Measurements from ENCODE around the gene NSUN7. TPM values are rescaled to one million over a fixed set of nuclear protein-coding genes. Genes with fewer than 3 reads are reported as not detected.
"Not testable (repeated sequence)": the region's sequence is repeated elsewhere in the genome, so short reads cannot be mapped to it uniquely, and the experiment has no call there.

Gene NSUN7
- total RNA-seq (2021; fragmentation: NEBNext Ultra II Directional; extraction: Animal tissue kit (Norgen Biotek cat#: 25700)): not detected
- long read RNA-seq: 0 reads

- Mint-ChIP-seq H3K9me3 (no peaks in the 10 kb centered on the region), H3K27me3 (ENCODE audit: insufficient read depth) (peaks cover 31% of the 10 kb centered on the region), H3K4me3 (peak within 1 kb of the TSS; percentile 68), H3K36me3 (ENCODE audit: low read depth) (no peaks in the 10 kb centered on the region), H3K4me1 (ENCODE audit: low read depth) (peaks cover 15% of the 10 kb centered on the region), H3K27ac (no peak within 1 kb of the TSS)
- DNase-seq: no peak
- TF ChIP-seq CTCF (IDR thresholded peaks at IDR 0.05): no peak
These were observed at the start of gene NSUN7 for GRCh38 chr4:40749717-40750460. TSS of gene NSUN7 (plus strand) at chr4:40749955. CDS start at chr4:40750694, 739 bp downstream.

- no peak for TF ChIP-seq CTCF (IDR thresholded peaks at IDR 0.05)
- H3K36me3 Mint-ChIP-seq (ENCODE audit: low read depth): no peaks in the 10 kb centered on the region
- no peaks in the 10 kb centered on the region for H3K9me3 Mint-ChIP-seq
- no peaks in the 10 kb centered on the region; the same call in 1 of the 2 replicates for H3K27me3 Mint-ChIP-seq (ENCODE audit: insufficient read depth)
- H3K27ac Mint-ChIP-seq: no peak overlapping the region
- DNase-seq: no peak
- peaks cover 20% of the 10 kb centered on the region for H3K4me1 Mint-ChIP-seq (ENCODE audit: low read depth)
- H3K4me3 Mint-ChIP-seq: no peak overlapping the region
These were observed 47.5 kb upstream of the NSUN7 start for GRCh38 chr4:40702137-40702799.

GRCh38 chr4:40702800-40703151, 47.0 kb upstream of the NSUN7 start:
- Mint-ChIP-seq H3K4me3 (no peak overlapping the region), H3K27ac (no peak overlapping the region), H3K9me3 (no peaks in the 10 kb centered on the region), H3K4me1 (ENCODE audit: low read depth) (peaks cover 19% of the 10 kb centered on the region), H3K36me3 (ENCODE audit: low read depth) (no peaks in the 10 kb centered on the region), H3K27me3 (ENCODE audit: insufficient read depth) (no peaks in the 10 kb centered on the region; the same call in none of the 2 replicates)
- TF ChIP-seq CTCF (IDR thresholded peaks at IDR 0.05): no peak
- no peak for DNase-seq

GRCh38 chr4:40704073-40704472, 45.7 kb upstream of the NSUN7 start:
- Mint-ChIP-seq H3K4me3 (no peak overlapping the region), H3K9me3 (no peaks in the 10 kb centered on the region), H3K27ac (no peak overlapping the region), H3K4me1 (ENCODE audit: low read depth) (peaks cover 8% of the 10 kb centered on the region), H3K36me3 (ENCODE audit: low read depth) (no peaks in the 10 kb centered on the region), H3K27me3 (ENCODE audit: insufficient read depth) (peaks cover 3% of the 10 kb centered on the region)
- no peak for DNase-seq
- TF ChIP-seq CTCF (IDR thresholded peaks at IDR 0.05): no peak

GRCh38 chr4:40710484-40711254, 39.1 kb upstream of the NSUN7 start:
- no peak for TF ChIP-seq CTCF (IDR thresholded peaks at IDR 0.05)
- H3K4me1 Mint-ChIP-seq (ENCODE audit: low read depth): peaks cover 13% of the 10 kb centered on the region; the same call in 1 of the 2 replicates
- H3K36me3 Mint-ChIP-seq (ENCODE audit: low read depth): no peaks in the 10 kb centered on the region
- no peak overlapping the region for H3K27ac Mint-ChIP-seq
- no peaks in the 10 kb centered on the region for H3K9me3 Mint-ChIP-seq
- H3K4me3 Mint-ChIP-seq: no peak overlapping the region
- peaks cover 16% of the 10 kb centered on the region for H3K27me3 Mint-ChIP-seq (ENCODE audit: insufficient read depth)
- DNase-seq: no peak

- not testable (repeated sequence) for DNase-seq; H3K36me3 Mint-ChIP-seq (ENCODE audit: low read depth); H3K27ac Mint-ChIP-seq; H3K9me3 Mint-ChIP-seq; H3K4me3 Mint-ChIP-seq
- H3K27me3 Mint-ChIP-seq (ENCODE audit: insufficient read depth): peaks cover 16% of the 10 kb centered on the region
- peaks cover 13% of the 10 kb centered on the region; the same call in 1 of the 2 replicates for H3K4me1 Mint-ChIP-seq (ENCODE audit: low read depth)
These were observed 36.8 kb upstream of the NSUN7 start for GRCh38 chr4:40713001-40713400.
